Keratinocyte (primary cell): Measurements from ENCODE around the gene DUSP3. TPM values are rescaled to one million over a fixed set of nuclear protein-coding genes. Genes with fewer than 3 reads are reported as not detected.
A peak's percentile ranks its signal among the peaks of the same experiment; 100 is the strongest.

Source experiments
- DNase-seq: peaks from one replicate; pipeline ENCODE4 v3.0.0-alpha.2; 2011; ENCODE audit warnings: low read depth, missing footprints, low spot score
- FAIRE-seq: peaks from 2 replicates; lab custom pipeline; 2011; peaks lifted over from hg19 to GRCh38; lab: Jason Lieb, UNC
- H2AFZ ChIP-seq: 2 replicates; pipeline ENCODE4 v1.6.0; 2012; ENCODE audit warnings: low read length, control low read depth, inconsistent platforms; ENCODE audit not compliant: control insufficient read depth
- H3K27ac ChIP-seq: 2 replicates; pipeline ENCODE4 v1.5.1; 2011; ENCODE audit warnings: low read length; ENCODE audit not compliant: control insufficient read depth, insufficient read depth
- H3K27me3 ChIP-seq: 3 replicates; pipeline ENCODE4 v1.6.0; 2011; ENCODE audit warnings: low read length; ENCODE audit not compliant: control insufficient read depth, insufficient read depth; ENCODE audit errors: extremely low read depth
- H3K36me3 ChIP-seq, 2 experiments: 2 replicates in 1 of 2; 3 replicates in 1 of 2; pipeline ENCODE4 v1.5.1; 2011; ENCODE audit warnings: low read length in 2 of 2, mild to moderate bottlenecking in 1 of 2; ENCODE audit not compliant: control insufficient read depth in 2 of 2, insufficient read depth in 2 of 2; ENCODE audit errors: extremely low read depth in 1 of 2
- H3K4me1 ChIP-seq: 3 replicates; pipeline ENCODE4 v1.5.1; 2011; ENCODE audit warnings: low read length; ENCODE audit not compliant: control insufficient read depth, insufficient read depth; ENCODE audit errors: extremely low read depth
- H3K4me2 ChIP-seq: 3 replicates; pipeline ENCODE4 v1.6.0; 2011; ENCODE audit warnings: low read depth, low read length; ENCODE audit not compliant: control insufficient read depth, insufficient read depth; ENCODE audit errors: extremely low read depth
- H3K4me3 ChIP-seq, 3 experiments: fragments of 200-600 bp in 1 of 3; sonication (generic) in 1 of 3; 2 replicates in 2 of 3; 3 replicates in 1 of 3; pipeline ENCODE4 v1.5.1; 2011 to 2016; ENCODE audit warnings: low read length in 3 of 3, mild to moderate bottlenecking in 3 of 3, control low read depth in 2 of 3, inconsistent platforms in 1 of 3, low read depth in 1 of 3, mixed read lengths in 1 of 3, mixed run types in 1 of 3, moderate library complexity in 1 of 3; ENCODE audit not compliant: control insufficient read depth in 2 of 3, insufficient read depth in 2 of 3; ENCODE audit errors: extremely low read depth in 1 of 3
- H3K79me2 ChIP-seq: 2 replicates; pipeline ENCODE4 v1.6.0; 2012; ENCODE audit warnings: low read length; ENCODE audit not compliant: control insufficient read depth, insufficient read depth
- H3K9ac ChIP-seq: 3 replicates; pipeline ENCODE4 v1.6.0; 2011; ENCODE audit warnings: low read length; ENCODE audit not compliant: control insufficient read depth, insufficient read depth; ENCODE audit errors: extremely low read depth
- H3K9me1 ChIP-seq: 3 replicates; pipeline ENCODE4 v1.6.0; 2011; ENCODE audit warnings: low read length; ENCODE audit not compliant: control insufficient read depth, insufficient read depth; ENCODE audit errors: extremely low read depth
- H3K9me3 ChIP-seq: 2 replicates; pipeline ENCODE4 v1.5.1; 2012; ENCODE audit warnings: low read depth, low read length; ENCODE audit not compliant: control insufficient read depth
- H4K20me1 ChIP-seq: 3 replicates; pipeline ENCODE4 v1.6.0; 2011; ENCODE audit warnings: low read length; ENCODE audit not compliant: control insufficient read depth, insufficient read depth; ENCODE audit errors: extremely low read depth
- EZH2 ChIP-seq: IDR thresholded peaks from one replicate; pipeline ENCODE4 v1.6.1; 2012; ENCODE audit warnings: inconsistent platforms, mild to moderate bottlenecking, low read length, moderate library complexity
- dilution Hi-C: fragments of 300-500 bp; cut with MboI; formaldehyde crosslinking; loops from one replicate; pipeline ENCODE4 v1.7.0; 2020; ENCODE audit warnings: low sequenced_read_pairs; ENCODE audit not compliant: extremely low pct_ligation_motif_present
- polyA plus RNA-seq, 5 experiments: library from polyadenylated mRNA; depleted of rRNA in 3 of 5; stranded (reverse) in 3 of 5; stranded (forward) in 1 of 5; unstranded in 1 of 5; fragments of >200 nt; gene quantifications; 1 replicate in 1 of 5; 2 replicates in 3 of 5; 3 replicates in 1 of 5; pipeline versions ENCODE4 v1.2.1 to v1.2.3, GENCODE V29; 2011 to 2012; ENCODE audit warnings: missing spikeins in 2 of 5, low read depth in 1 of 5, low replicate concordance in 1 of 5
- TF ChIP-seq, protein P1 (sequence below), 3 experiments: IDR thresholded peaks in 1 of 3; conservative IDR thresholded peaks in 1 of 3; optimal IDR thresholded peaks in 1 of 3; 2 replicates in 2 of 3; 3 replicates in 1 of 3; pipeline versions ENCODE3 to v1.5.1; 2011; ENCODE audit warnings: low read length in 3 of 3, mild to moderate bottlenecking in 3 of 3, moderate library complexity in 2 of 3, control low read depth in 1 of 3, inconsistent platforms in 1 of 3; ENCODE audit not compliant: insufficient read depth in 2 of 3; ENCODE audit errors: extremely low read depth in 1 of 3

Gene DUSP3
- polyA plus RNA-seq, 1 donor (not counting 4 experiments of a cell fraction or from before 2014, with no cell fraction given) = 39.2 TPM

DNA sequence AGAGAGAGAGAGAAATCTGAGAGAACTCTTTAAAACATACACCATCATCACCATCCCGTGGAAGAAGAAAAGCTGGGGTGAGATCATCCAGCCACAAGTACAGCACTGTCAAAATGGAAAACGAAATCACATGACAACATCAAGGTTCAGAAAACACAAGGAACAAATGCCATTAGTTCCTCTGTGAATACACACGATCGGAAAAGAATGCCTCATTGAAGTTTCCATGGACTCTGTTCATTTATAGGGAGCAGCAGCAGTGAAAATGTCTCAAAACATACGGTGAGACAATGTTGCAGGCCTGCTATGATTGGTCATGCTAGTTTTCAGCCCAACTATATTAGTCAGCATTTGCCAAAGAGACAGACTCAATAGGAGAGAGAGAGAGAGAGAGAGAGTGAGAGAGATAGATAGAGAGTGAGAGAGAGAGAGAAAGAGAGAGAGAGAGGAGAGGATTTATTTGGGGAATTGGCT, 5.9 kb upstream of the DUSP3 start:
- no peak for FAIRE-seq
- H3K4me3 ChIP-seq = no peak overlapping the region
- peaks cover 13% of the 10 kb centered on the region for H3K4me1 ChIP-seq
- no peaks in the 10 kb centered on the region for H4K20me1 ChIP-seq
- DNase-seq = no peak
- no peaks in the 10 kb centered on the region for H3K9me3 ChIP-seq
- dilution Hi-C loops = no loop called here
- H3K4me2 ChIP-seq = no peak overlapping the region
- no peak for TF ChIP-seq EZH2
- TF ChIP-seq, protein P1, sequence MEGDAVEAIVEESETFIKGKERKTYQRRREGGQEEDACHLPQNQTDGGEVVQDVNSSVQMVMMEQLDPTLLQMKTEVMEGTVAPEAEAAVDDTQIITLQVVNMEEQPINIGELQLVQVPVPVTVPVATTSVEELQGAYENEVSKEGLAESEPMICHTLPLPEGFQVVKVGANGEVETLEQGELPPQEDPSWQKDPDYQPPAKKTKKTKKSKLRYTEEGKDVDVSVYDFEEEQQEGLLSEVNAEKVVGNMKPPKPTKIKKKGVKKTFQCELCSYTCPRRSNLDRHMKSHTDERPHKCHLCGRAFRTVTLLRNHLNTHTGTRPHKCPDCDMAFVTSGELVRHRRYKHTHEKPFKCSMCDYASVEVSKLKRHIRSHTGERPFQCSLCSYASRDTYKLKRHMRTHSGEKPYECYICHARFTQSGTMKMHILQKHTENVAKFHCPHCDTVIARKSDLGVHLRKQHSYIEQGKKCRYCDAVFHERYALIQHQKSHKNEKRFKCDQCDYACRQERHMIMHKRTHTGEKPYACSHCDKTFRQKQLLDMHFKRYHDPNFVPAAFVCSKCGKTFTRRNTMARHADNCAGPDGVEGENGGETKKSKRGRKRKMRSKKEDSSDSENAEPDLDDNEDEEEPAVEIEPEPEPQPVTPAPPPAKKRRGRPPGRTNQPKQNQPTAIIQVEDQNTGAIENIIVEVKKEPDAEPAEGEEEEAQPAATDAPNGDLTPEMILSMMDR (optimal IDR thresholded peaks at IDR 0.05 in 1 of 3, IDR thresholded peaks at IDR 0.05 in 1 of 3, conservative IDR thresholded peaks at IDR 0.05 in 1 of 3; ENCODE audit: extremely low read depth in 1 of 3, insufficient read depth in 2 of 3, low read length in 3 of 3) = no peak
- no peaks in the 10 kb centered on the region for H3K27me3 ChIP-seq
- no peaks in the 10 kb centered on the region for H3K9me1 ChIP-seq
- no peak overlapping the region for H3K27ac ChIP-seq
- H2AFZ ChIP-seq = no peak overlapping the region
- H3K9ac ChIP-seq = no peak overlapping the region
- no peaks in the 10 kb centered on the region for H3K79me2 ChIP-seq
- no peaks in the 10 kb centered on the region for H3K36me3 ChIP-seq

GRCh38 chr17:43784068-43784467, 5.3 kb upstream of the DUSP3 start:
- FAIRE-seq (no peak), DNase-seq (no peak)
- TF ChIP-seq, protein P1 (optimal IDR thresholded peaks at IDR 0.05 in 1 of 3, IDR thresholded peaks at IDR 0.05 in 1 of 3, conservative IDR thresholded peaks at IDR 0.05 in 1 of 3; ENCODE audit: extremely low read depth in 1 of 3, insufficient read depth in 2 of 3, low read length in 3 of 3) = no peak
- TF ChIP-seq EZH2 = no peak
- Histone ChIP-seq H3K36me3 (no peaks in the 10 kb centered on the region), H3K4me1 (peaks cover 18% of the 10 kb centered on the region), H2AFZ (no peak overlapping the region), H3K9ac (no peak overlapping the region), H3K4me3 (no peak overlapping the region), H3K27ac (no peak overlapping the region), H3K4me2 (peak overlapping the region; percentile 17), H3K9me1 (no peaks in the 10 kb centered on the region), H3K27me3 (no peaks in the 10 kb centered on the region), H3K79me2 (no peaks in the 10 kb centered on the region), H3K9me3 (no peaks in the 10 kb centered on the region), H4K20me1 (no peaks in the 10 kb centered on the region)
- dilution Hi-C loops = no loop called here
